Measurements from ENCODE around the gene ADAMTS18. TPM values are rescaled to one million over a fixed set of nuclear protein-coding genes. Genes with fewer than 3 reads are reported as not detected.
A peak's percentile ranks its signal among the peaks of the same experiment; 100 is the strongest.

Gene ADAMTS18
- total RNA-seq, 1 experiment from 2014 or later: 0.06 TPM

DNA sequence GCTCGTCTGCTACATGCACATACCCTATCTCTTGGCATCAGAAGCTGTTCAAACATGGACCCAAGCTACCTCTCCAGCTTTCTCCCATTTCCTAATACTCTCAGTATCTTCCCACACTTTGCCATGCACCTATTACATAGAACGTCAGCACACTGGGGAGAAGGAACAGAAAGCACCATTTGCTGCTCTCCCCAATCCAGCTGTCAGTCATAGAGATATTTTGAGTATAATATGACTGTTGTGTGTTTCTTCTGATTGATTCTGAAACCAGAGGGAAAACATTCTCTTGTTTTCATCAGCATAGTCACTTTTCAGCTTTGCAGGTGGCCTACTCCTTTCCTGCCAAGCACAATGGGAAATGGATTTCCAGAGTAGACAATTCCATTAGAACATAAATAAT lies 107.1 kb downstream of the ADAMTS18 start:
- no peak for DNase-seq (ENCODE audit: low read depth)

DNA sequence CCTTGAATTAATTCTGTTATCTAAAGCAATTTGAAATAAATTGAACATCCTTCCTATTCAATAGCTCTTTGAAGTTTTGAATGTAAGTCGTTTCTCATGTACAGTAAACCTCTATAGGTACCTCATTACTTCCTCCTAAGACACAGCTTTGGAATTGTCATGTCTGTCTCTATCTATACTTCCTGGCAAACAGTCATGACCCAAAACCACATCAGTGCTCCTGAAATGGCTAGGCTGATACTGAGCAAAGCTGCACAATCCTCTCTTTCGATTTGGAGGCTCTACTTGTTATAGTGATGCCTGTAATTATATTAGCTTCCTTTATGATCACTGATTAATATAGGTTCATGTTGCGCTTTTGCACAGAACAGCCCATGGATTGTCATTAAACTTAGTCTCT lies 110.1 kb downstream of the ADAMTS18 start:
- DNase-seq (ENCODE audit: low read depth): no peak

DNA sequence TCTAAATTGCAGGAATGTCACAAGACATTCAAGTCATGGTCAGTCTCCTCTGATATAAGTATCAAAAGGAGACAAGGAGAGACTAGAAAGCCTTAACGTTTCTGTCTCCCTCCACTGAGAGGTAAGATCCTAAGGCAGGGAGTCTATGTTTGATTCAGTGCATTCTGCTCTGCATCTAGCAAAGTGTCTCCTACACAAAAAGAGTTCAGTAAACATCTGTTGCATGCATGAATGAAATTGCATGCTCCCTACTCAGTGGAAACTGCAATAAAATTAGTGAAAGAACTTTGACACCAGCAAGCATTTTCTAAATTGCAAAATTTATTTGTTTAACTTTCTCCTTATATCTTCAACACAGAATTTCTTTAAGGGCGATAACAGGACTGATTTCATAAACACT lies 111.1 kb downstream of the ADAMTS18 start:
- no peak for DNase-seq (ENCODE audit: low read depth)

DNA sequence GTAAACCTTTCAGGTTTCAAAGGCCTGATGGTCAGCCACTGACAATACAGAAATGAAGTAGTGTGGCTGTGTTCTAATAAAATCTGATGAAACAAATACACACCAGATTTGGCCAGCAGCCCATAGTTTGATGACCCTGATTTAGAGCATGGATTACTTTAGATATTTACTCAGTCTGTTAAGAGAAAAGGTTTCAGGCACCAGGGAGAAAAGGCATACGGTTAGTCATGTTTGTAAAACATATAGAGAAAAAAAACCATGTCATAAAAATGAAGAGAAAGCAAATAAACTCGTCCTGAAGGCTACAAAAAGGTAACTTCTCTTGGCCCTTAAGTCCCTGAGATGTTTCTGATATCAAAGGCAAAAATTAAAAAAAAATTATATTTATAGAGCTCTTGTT lies 112.1 kb downstream of the ADAMTS18 start:
- no peak for DNase-seq (ENCODE audit: low read depth)

DNA sequence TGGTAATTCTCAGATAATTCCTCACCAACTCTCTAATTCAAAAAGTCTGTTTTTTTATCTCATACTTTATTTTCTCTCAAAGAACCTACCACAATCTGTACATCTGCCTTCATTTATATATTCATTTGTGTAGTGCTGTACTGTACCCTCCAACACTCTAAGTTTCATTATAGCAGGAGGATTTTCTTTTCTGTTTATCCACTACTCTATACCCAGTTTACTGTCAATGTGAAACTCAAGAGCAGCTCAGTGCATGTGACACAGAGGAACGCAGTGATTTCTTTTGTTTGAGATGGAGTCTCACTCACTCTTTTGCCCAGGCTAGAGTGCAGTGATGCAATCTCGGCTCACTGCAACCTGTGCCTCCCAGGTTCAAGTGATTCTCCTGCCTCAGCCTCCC lies 117.8 kb downstream of the ADAMTS18 start:
- DNase-seq (ENCODE audit: low read depth): no peak

DNA sequence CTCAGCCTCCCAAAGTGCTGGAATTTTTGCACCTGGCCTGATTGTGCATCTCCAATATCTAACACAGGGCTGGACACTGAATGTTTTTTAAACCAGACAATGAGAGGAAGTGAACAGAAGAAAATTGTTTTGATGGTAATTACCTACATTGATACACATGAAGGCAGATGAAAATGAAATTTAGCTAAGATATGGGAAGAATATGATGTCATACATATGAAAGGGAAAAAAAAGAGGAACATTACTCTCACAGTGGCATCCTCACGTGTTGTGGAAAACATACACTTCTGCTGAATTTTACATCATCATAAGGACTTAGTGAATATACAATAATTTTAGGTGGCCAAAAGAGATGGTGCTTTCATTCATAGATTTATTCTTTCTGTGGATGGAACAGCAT lies 124.0 kb downstream of the ADAMTS18 start:
- no peak for DNase-seq (ENCODE audit: low read depth)

DNA sequence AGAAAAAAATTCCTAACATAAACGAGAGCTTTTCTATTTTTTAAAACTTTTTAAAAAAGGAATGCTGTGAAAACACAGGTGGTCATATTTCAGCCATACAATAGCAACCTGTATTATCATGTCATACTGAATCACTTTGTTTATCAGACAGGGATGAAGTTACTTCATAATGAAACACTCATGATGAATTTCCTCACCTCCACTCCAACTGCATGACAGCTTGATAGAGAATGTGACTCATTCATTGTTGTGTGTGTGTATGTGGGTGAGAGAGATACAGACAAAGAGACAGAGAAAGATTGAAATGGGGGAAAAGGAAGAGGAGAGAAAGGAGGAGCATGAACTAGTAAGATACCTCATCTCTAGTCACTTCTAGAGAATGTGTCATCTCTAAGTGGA lies 126.7 kb downstream of the ADAMTS18 start:
- peak; percentile 84 for DNase-seq (ENCODE audit: low read depth)

DNA sequence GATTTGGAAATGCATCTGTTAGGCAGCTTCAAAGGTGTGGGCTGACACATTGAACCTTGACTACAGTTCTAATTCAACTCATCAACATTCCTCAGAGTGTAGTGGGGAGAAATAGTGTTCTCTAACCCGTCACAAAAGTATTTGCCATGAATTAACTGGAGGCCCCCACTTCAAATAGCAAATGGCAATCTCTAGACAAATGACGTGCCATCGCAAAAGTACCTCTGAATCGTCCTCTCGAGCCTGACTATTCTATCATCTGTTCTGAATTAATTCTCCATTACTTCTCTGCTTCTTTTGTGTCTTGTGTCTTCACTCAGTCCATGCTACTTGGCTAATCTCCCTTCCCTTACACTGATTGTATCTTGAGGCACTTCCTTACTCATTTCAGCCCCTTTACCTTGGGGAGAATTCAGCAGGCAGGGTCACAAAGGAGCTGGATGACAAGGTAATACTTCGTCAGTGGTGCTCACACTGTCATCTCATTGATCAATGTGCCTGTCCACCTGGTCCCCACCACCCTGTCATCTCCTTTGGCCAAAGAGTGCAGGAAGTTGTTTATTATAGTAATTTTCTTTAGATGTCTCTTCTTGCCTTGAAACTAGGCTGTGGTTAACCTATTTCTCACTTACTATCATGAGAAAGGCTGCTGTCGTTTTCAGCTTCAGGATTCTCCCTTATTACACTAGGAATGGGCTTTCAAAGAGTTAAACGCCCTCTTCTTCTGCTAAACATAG lies 127.2 kb downstream of the ADAMTS18 start:
- DNase-seq (ENCODE audit: low read depth): no peak

DNA sequence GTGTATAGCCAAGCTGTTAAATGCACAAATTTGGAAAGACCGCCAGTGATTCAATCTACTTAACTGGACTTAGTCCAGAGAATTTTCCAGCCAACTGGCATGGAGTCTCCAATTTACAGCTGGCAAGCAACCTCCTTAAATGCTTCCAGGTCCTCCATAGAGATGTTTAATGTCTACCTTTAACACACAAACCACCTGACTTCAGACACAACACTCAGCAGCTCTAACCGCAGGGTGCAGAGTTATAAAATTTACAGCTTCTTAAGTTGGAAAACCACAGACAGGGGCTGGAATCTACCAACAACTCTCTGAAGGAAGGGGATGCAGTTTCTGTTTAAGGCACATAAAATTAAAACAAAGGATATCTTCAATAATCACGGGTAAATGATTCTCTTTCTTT lies 128.8 kb downstream of the ADAMTS18 start:
- DNase-seq (ENCODE audit: low read depth): no peak

DNA sequence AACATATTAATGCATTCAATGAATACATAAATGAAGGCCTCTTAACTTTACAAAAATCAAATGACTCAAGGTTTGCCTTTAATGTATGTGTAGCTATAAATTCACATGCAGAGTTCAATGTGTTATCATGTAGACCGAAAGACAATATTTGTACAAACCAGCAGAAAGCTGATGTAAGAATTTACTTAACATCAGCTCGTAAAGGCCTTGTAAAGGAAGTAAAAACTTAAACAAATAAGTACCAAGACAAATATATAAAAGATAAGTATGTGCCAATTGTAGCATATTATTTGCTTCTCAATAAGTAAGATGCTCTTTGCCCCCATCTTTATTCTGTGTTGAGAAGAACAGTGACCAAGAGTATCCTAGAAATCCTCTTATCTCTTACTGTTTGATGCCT lies 130.0 kb downstream of the ADAMTS18 start:
- DNase-seq (ENCODE audit: low read depth): no peak

DNA sequence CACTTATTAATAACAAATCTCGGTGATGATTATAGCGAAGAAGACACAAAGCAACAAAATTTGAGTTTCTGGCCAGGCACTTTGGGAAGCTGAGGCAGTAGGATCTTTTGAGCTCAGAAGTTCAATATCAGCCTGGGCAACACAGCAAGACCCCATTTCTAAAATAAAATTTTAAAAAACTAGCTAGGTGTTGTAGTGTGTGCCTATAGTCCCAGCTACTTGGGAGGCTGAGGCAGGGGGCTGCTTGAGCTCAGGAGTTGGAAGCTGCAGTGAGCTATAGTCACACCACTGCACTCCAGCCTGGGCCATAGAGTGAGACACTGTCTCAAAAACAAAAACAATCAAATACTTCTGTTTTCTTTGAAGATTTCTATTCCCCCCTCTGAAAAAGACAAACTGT lies 130.7 kb downstream of the ADAMTS18 start:
- DNase-seq (ENCODE audit: low read depth): no peak

DNA sequence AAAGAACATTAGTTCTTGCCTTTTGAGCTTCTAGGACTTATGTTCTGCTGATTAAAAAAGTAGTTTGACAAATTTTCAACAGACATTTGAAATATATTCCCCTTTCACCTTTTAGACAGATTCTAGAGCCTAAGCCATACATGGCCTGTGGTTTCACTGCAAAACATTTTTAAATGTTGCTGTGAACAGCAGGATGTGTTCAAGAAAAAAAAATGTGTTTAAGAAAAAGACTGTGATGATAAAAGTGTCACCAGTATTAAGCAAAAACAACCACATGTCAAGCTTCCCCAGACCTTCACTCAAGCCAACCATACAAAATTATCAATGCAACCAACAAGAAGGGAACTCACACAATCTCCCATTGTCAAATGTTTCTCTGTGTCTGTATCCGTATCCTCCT lies 132.2 kb downstream of the ADAMTS18 start:
- no peak for DNase-seq (ENCODE audit: low read depth)

DNA sequence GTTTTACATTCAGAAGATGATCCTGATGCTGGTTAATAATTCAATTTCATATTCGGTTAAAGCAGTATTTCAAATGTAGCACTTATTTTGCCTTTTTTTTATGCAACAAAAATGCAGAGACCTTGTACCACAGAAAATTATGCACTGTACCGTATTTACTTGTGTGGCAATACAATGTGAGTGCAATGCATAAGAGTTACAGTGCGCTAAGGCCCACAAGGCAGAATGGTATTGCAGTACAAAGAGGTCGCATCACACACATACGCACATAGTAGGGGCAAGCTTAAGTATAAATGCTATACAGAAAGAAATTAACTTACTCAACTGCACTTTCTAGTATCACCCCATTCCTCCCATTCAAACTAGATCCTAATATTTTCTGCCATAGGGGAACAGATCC lies 132.6 kb downstream of the ADAMTS18 start:
- DNase-seq (ENCODE audit: low read depth): no peak

DNA sequence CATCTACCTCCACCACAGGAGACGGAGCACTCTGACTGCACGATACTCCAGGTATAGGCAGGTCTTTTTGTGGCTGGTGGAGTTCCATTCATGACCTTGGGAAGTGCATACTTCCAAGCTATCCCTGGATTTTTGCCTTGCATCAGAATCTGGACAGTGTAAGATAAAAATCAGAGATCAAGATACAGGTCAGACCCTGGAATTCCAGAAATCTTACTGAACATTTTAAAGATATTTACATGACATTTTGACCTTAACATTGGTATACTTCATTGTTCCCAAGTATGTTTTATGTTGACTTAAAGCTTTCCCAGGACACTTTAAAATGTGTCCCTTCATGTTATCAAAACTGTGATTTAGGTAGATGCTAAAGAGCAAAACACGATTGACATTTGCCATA lies 134.6 kb downstream of the ADAMTS18 start:
- no peak for DNase-seq (ENCODE audit: low read depth)

DNA sequence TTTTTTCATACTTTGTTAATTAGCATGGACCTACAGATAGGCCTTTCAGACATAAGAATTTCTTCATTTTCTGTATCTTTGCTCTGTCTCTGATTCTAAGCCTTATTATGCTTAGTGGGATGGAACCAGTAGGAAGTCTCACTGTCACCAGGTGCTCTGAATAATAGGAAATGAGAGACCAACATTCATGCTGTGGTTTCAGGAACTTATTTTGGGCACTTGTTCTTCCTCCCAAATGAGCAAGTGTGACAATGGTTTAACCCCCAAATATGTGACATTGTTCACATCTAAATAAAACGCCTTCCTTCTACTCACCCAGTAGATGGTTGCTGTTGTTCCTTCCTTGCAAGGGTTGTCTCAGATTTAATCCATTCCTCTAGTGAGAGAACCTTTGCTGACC lies 135.4 kb downstream of the ADAMTS18 start:
- DNase-seq (ENCODE audit: low read depth): peak; percentile 33

DNA sequence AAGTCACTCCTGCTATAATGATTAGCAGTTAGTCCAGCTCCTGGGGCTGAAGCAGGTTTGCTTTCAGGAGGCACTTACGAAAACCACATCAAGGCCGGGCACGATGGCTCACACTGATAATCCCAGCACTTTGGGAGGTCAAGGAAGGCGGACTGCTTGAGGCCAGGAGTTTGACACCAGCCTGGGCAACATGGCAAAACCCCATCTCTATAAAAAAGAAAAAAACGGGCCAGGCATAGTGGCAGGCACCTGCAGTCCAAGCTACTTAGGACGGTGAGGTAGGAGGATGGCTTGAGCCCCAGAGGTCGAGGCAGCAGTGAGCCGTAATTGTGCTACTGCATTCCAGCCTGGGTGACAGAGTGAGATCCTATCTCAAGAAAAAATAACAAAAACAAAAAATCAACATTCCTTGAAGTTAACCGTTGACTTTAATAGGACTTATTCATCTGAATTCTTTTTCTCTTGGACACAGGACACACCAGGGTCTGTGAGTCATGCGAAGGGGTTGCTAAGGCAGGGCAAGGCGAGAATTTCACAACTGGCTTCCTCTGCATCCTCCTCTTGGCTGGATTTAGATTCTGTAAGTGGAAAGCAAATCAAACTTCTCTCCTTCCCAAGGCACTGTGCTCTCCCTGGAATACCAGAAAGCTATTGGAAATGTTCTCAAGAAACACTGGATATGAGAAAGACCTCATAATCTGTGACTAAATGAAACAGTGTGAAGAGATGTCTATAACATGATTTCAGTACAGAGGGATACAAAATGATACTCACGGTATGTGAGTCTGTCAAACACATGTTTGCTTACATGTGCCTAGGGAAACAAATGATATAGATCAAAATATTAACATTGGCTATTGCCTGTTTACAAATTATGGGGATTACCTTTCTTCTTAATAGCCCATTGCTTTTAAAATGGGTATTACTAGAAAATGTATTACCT lies 136.1 kb downstream of the ADAMTS18 start:
- peak; percentile 96 for DNase-seq (ENCODE audit: low read depth)

DNA sequence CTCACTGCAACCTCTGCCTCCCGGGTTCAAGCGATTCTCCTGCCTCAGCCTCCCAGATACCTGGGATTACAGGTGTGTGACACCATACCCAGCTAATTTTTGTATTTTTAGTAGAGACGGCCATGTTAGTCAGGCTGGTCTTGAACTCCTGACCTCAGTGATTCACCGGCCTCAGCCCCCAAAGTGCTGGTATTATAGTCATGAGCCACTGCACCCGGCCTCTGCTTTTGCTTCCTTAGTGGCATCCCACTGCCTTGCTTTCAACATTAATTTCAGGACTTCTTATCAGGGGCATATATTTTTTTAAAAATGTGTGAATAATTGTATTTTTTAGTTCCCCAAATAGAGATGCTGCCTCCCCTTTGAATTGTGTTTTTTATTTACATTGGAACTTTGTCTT lies 136.8 kb downstream of the ADAMTS18 start:
- DNase-seq (ENCODE audit: low read depth): peak; percentile 73

DNA sequence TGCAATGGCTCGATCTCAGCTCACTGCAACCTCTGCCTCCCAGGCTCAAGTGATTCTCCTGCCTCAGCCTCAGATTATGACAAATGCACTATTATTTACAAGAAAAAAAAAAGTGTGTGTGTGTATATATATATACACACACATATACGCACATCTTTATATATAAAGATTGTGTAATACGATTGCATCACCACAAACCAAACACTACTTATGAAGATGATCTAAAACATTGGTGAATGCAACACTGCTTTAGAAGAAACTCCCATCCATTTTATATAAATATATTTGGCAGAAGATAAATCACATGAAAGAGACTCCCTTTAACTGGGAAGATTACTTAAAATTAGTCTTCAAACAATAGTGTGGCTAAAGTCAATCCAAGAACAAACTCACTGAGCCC lies 138.9 kb downstream of the ADAMTS18 start:
- DNase-seq (ENCODE audit: low read depth): no peak

DNA sequence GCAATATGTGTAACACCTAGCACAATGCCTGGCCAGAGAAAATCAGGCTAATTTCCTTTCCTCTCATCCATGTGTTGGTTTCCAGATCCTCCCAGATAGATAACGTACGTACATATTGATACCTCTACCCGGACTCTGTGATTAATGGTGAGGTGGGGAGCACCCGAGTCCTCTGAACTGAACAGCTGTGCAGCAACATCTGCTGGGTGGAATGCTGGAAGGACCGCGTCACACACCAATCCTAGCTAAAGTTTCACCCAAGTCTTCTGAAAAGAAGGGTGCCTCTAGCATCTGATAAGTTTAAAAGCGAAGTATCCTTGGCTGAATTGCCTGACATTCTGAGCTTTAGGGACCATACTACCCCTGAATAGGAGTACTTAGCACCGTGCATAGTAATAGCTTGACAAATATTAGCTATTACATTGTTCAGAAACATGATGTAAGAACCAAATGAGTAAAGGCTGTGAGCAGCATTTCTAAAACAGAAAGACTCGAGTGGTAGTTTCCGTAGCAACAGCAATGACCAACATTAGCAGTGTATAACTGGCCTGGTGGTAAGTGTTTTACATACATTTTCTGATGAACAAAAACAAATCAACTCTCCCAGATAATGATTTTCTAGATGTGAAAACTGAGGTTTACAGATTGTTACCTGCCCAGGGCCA lies 144.3 kb downstream of the ADAMTS18 start:
- DNase-seq (ENCODE audit: low read depth): peak; percentile 67

DNA sequence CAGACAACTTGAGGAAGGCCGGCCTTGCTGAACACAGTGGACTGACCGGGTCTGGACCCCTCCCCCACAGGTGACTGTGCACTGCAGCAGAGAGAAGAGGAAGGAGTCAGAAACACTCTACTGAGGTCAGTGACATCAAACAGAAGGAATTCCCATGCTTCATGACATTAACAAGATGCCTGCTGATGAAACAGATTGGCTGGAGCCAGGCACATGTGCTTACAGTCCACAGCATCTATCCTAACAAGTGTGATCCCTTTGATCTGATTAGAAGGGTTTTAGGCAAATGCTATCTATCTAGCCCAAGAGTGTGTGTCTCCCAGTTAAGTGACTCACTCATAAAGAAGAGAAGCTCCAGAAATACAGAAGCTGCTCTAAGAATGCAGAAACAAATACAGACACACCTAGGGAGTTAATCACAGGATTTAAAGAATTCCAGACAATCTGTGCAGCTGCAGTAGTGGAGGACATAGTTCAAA lies 145.5 kb downstream of the ADAMTS18 start:
- peak; percentile 80 for DNase-seq (ENCODE audit: low read depth)

DNA sequence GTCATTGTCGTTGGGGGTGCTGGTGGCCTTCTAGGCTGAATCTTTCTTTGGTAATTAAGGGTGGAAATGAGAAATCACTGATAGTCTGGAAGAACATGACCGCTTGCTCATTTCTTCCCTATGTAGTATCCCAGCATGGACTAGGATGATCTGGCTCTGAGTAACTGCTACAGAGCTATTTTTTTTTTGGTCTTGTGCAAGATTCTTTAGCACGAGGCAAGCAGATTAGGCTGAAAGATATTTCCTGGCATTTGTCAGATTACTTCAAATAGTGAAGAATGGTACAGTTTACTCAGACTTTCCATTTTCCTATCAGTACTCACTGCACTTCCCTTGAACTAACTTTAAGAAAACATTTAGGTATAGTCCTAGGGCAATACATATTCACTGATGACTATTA lies 146.6 kb downstream of the ADAMTS18 start:
- DNase-seq (ENCODE audit: low read depth): peak; percentile 92

DNA sequence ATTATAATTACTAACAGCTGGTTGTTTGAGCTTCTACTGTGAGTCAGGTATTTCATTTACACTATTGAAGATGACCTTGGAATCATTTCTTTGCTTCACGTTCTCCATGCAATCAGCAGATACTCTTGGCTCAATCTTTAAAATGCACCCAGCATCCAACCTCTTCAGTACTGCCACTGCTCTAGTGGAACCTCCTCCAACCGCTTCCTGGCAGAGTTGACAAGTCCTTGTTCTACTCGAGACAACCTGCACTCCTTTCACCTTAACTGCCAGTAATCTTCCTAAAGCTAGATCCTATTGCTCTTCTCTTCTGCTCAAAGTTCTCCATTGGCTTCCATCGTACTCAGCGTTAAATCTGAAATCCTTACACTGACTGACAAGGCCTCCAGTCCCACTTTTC lies 149.2 kb downstream of the ADAMTS18 start:
- DNase-seq (ENCODE audit: low read depth): no peak
